ENCODE results near the gene DLX5. TPM values are rescaled to one million over a fixed set of nuclear protein-coding genes. Genes with fewer than 3 reads are reported as not detected.

Gene DLX5
- total RNA-seq, 4 donors from 2014 or later: 0.69 to 1.3 TPM; not detected in 2

DNA sequence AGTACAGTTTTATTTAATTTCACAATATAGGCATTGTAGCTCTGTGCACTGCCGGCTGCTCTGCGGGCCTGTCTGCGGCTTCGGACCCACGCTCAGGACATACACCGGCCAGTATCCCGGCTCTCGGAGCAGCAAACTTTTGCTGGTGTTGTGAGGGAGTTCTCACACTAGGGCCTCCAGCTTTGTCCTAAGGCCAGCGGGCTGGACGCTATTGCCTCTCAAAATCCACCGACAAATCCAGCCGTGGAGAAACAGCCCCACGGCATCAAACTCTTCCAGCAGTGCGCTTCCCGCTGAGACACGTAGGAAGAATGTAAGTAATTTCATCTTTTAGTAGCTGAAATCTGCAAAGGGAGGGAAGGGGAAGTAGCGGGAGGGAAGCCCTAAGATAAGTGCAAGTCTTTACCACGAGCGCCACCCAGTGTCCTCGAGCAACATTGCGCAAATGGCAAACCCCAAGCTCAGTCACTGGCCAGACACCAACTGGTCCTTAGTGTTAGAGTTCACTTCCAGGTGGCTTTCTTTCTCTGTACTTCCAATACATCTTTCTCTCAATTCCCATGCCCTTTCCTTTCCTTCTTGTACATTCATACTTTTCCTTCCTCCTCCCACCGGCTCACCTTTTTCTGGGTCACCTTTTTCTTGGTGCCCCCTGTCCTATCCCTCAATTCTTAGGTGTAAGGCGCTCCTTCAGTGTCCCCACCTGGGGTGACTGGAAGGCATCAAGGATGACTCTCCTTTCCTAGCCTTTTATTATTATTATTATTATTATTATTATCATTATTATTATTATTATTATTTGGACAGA is 3.0 kb upstream of the DLX5 start:
- DNase-seq (ENCODE audit: low spot score): peak; percentile 69
- TF ChIP-seq, protein P1, sequence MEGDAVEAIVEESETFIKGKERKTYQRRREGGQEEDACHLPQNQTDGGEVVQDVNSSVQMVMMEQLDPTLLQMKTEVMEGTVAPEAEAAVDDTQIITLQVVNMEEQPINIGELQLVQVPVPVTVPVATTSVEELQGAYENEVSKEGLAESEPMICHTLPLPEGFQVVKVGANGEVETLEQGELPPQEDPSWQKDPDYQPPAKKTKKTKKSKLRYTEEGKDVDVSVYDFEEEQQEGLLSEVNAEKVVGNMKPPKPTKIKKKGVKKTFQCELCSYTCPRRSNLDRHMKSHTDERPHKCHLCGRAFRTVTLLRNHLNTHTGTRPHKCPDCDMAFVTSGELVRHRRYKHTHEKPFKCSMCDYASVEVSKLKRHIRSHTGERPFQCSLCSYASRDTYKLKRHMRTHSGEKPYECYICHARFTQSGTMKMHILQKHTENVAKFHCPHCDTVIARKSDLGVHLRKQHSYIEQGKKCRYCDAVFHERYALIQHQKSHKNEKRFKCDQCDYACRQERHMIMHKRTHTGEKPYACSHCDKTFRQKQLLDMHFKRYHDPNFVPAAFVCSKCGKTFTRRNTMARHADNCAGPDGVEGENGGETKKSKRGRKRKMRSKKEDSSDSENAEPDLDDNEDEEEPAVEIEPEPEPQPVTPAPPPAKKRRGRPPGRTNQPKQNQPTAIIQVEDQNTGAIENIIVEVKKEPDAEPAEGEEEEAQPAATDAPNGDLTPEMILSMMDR (IDR thresholded peaks at IDR 0.05): peak in 1 of 3 donors; percentile 80

DNA sequence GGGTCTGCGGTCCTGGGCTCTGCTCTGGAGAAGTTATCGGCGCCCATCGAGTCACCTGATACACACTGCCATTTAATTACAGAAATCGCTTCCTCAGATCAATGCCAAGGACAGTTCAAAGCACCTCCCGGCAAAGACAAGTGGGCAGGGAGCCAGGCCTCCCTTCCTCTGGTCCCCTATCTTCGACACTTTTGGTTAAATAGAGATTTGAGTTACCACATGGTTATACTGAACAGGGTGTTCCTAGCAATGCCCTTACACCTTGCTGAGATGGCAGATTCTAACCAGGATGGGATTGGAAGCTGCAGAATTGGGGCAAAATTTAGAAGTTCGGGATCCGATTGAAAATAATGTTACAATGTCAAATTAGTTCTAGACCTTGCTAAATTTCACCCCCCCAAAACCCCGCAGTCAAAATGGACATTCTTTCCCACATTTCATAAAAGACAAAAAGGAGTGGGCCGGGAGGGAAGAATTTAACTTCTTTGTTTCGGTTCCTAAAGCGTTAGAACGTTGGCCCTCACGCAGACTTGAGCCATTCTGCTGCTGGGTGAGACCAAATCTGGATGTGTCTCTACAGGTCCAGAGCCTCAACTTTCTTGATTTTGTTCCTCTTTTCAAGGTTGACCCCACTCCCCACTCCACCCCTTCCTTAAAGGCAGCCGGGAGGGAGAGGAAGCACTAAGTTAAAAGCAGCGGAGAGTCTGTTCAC is 2.2 kb upstream of the DLX5 start:
- ATAC-seq (ENCODE audit: low FRiP score) (no peak), DNase-seq (ENCODE audit: low spot score) (no peak)
- TF ChIP-seq, protein P1 (IDR thresholded peaks at IDR 0.05): no peak

More for the DNA sequence above, 3.0 kb upstream of the DLX5 start:
- peak; percentile 90 for ATAC-seq (ENCODE audit: low FRiP score)

DNA sequence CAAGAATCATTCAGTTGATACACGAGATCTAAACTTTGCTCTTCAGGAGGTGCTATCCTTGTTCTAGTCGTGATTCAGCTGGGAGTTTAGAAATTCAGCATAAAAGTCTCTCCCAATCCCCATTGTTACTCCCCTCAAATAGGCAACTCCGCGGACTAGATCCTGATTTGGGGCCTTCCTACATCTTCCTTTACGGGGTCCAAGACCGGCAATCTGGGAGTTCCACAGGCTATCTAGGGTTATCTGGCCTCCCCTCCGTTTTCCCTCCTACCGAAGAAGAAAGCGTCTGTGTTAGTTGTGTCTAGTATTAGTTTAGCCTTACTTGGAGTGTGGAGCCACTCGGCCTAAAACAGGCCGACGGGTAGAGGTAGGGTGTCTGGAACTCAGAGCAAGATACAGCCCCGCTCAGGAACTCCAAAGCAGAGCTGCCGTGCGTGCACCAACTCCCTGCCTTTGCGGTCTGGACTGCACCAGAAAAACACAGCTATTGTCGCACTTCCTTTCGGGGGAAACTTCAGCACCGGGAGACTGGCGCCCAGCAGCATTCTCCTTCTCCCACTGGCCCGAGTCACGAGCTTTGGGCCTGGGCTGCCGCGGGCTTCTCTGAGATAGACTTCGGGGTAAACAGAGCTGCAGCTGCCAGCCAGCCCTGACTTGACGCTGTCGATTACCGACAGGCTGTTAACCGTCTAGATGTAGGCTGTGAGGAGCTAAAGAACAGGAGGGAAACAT is 1.5 kb upstream of the DLX5 start:
- DNase-seq (ENCODE audit: low spot score) (no peak), ATAC-seq (ENCODE audit: low FRiP score) (no peak)
- TF ChIP-seq, protein P1 (IDR thresholded peaks at IDR 0.05): no peak

DNA sequence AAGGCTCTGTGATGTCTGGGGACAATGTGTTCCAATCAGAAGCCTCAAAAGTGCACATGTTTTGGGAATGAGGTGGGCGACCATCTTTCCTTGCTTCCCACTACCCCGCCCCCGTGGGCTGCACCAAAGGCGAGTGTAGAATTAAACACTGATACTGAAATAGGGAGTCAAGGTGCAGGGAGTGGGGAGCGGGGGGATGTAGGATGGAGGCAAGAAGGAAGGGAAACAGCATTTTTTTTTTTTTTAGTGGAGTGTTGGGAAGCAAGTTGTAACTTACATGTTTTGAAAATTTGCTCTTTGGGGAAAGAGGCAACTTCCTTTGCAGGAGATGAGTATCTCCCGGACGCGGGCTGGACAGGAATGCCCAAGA is 484 bp upstream of the DLX5 start:
- TF ChIP-seq, protein P1 (IDR thresholded peaks at IDR 0.05): no peak
- ATAC-seq (ENCODE audit: low FRiP score): no peak

DNA sequence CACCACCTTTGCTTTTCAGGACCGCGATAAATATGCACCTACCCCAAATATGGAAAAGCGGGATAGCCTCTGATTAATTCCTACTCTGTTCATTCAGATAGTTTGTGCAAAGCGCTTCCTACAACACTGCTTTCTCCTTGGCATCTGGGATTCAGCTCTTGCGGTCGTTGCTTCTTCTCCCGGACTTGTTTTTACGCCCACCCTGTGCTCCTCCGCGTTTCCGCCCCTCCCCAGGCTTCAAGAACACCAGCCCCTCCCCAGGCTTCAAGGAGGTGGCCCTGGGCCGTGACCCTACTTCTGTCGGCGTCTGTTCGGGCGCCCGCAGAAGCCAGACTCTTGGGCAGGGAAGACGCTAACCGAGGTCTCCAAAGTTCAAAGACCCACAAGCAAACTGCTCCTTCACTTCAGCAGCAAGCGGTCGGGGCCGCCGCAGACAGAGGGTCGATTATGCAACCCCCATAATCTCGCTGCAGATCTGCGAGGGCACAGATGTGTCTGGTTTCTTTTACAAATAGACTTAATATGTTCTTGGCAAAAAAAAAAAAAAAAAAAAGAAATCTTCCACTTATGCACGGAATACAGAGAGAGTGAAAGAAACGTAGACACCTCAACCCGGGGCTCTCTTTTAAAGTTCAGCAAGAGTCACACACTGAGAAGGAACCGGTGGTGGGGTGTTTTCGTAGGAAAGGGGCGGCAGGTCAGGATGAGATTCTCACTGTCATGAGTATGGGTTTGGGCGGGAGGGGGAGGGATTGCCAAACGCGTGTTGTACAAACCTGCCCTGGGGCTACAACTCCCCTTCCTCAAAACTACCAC is 1.9 kb downstream of the DLX5 start:
- TF ChIP-seq, protein P1 (IDR thresholded peaks at IDR 0.05): no peak
- ATAC-seq (ENCODE audit: low FRiP score) (no peak), DNase-seq (ENCODE audit: low spot score) (no peak)

More for the DNA sequence above, 484 bp upstream of the DLX5 start:
- no peak for DNase-seq (ENCODE audit: low spot score)

DNA sequence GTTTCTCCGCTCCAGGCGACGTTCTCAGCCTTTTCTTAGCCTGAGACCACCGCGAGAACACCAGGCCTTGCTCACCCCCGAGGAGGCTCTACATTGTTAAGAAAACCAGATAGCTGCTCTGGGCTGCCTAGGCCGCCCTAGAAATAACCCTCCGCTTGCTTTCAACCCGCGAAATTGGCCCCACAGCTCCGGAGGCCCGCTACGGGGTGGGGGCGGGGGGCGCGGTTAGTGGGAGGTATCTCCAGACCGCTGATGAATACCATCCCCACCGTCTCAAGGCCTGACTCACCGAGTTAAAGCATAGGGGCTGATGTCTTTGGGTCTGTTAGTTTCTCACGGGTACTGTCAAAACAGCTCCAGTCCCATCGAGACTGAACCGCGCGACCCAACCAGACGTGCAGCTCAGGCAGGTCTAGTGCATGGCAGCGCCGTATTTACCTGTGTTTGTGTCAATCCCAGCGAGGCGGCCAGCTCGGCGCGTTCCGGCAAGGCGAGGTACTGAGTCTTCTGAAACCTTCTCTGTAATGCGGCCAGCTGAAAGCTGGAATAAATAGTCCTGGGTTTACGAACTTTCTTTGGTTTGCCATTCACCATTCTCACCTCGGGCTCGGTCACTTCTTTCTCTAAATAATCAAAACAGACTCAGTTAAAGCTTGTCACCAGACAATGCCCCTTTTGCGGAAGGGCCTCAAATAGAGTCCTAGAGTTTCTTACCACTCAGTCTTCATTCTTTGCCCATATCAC is 2.7 kb downstream of the DLX5 start:
- TF ChIP-seq, protein P1 (IDR thresholded peaks at IDR 0.05): no peak
- no peak for DNase-seq (ENCODE audit: low spot score)
- no peak for ATAC-seq (ENCODE audit: low FRiP score)

All from omental fat pad (tissue), 4 donors.